ENCODE results near the gene ONECUT3.
A peak's percentile ranks its signal among the peaks of the same experiment; 100 is the strongest.

The ONECUT3 gene

DNA sequence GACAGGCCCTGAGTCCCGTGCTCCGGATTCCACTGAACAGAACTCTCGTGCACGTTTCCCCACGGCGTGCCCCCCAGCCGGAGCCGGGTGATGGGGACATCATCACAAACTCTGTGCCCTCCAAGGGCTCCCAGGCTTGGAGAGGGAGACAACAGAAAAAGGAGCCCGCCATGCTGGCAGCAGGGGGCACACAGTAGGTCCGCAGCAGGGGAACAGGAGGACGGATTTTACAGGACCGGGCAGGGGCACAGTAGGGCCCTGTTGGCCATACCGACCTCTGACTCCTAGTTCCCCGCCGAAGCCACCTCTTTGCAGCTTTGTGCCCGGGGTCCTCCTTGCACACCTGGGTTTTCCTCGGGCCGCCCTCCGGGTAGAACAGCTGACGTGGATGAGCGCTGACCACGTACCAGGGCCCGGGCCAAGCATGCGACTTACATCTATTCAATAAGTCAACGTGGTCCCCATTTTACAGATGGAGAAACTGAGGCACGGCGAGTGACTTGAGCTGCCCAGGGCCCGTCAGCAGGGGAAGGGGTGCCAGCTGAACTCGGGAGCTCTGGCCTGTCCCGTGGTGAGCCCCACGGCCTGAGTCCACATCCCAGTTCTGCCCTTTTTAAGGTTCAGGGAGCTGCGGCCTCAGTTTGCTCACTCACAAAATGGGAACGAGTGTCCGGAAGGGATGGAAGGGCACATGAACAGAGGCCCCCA, 10.2 kb upstream of the ONECUT3 start:
- DNase-seq: no peak

DNA sequence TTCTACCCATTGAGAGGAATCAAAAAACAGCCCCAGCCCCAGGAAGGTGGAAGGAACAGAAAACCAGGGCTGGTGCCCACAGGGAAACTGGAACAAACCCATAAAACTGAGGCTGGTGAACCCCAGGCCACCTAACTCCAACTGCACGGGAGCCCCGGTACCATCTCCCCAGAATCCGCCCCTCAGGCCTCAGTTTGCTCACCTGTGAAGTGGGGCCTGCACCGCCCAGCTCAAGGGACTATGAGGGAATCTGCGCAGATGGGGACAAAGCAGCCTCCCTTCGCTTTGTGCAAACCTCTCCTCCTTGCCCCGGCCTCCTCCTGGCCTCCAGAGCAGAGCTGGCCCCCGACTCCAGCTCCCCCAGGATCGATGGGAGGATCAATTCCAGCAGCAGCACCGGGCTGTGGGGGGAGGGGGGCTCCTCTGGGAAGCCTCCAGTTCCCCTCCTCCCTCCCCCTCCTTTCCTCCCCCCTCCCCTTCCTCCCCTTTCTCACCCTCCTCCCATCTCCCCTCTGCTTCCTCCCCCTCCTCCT, 9.1 kb upstream of the ONECUT3 start:
- DNase-seq: no peak

DNA sequence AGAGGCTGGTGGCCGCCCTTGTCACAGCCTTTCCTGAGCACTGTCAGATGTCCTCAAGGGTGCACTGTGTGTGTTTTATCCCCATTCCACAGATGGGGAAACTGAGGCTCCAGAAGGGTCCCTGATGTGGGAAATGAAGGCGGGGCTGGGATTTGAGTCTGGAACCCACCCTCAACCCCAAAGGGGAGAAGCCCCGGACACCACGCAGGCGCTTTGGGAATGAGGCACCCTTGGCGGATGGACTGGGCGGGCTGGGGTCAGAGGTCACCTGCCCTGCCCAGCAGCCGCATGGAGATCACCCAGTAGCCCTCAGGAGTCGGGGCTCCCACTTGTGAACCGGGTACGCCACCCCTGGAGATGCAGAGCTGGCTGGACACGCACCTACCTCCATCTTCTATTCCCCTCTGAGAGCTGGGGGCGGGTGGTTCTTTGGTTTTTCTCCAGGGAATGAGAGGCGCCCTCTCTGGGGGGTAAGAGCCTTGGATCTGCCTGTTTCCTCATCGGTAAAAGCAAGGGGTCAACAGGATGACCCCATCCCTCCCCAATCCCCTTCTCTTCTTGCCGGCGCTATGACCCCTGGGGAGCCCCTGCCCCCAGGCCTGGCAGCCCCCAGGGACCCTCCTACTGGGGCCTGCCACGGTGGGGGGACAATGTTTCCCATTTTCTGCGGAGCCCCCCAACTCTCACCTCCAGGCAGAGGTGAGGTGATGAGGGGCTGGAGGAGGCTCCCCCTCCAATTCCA, 8.3 kb upstream of the ONECUT3 start:
- DNase-seq: no peak

DNA sequence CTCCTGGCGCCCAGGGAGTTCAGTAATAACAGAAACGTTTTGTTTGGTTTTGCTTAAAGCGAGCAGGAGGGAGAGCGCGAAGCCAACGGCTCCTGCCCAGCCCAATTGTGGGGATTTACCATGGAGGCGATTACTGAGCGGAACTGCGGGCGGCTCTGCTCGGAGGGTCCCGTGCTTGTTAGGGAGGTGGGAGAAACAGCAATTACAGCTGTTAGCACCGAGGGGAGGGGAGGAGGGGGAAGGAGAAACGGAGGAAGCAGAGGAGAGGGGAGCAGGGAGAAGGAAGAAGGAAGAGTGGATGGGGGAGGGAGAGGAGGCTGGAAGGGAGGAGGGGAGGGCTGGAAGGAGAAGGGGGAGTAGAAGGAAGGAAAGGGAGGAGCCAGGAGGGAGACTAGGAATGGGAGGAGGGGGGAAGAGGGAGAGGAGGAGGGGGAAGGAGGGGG, 7.7 kb upstream of the ONECUT3 start:
- no peak for DNase-seq

DNA sequence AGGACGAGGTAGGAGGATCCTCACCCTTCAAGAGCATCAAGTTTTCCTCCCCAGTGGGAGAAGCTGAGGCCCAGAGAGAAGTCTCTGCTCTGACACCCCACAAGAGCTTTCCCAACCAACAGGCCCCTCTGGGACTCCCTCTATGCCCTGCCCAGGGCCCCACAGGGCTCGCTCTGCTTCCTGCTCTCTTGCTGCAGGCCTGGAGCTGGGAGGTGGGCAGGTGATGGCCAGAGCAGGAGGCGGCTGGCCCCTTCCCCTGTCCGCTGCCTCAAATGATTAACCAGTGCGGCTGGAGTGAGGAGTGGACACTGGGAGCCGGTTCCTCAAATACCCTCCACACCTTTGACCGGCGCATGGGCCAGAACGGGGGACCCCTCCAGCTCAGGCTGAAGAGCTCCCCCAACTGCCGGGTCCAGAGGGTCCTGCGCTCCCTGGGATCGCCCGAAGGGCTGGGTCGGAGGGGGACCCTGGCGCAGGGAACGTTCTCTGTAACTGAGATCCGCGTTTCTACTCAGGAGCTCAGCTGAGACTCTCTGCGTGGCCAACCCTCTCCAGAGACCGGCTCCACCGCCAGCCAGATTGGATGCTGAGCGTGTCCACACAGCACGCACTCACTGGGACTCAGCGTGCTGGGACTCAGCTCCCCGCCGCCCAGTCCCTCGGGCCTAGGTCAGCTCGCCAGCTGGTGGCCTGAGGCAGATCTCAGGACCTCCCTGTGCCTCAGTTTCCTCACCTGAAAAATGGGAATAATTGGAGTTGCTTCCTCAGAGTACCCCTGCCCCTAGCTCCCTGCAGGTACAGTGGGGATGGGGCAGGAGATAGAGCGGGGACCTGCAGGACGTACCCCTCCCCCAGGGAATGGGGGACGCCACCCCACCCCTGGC, 6.7 kb upstream of the ONECUT3 start:
- DNase-seq: no peak

DNA sequence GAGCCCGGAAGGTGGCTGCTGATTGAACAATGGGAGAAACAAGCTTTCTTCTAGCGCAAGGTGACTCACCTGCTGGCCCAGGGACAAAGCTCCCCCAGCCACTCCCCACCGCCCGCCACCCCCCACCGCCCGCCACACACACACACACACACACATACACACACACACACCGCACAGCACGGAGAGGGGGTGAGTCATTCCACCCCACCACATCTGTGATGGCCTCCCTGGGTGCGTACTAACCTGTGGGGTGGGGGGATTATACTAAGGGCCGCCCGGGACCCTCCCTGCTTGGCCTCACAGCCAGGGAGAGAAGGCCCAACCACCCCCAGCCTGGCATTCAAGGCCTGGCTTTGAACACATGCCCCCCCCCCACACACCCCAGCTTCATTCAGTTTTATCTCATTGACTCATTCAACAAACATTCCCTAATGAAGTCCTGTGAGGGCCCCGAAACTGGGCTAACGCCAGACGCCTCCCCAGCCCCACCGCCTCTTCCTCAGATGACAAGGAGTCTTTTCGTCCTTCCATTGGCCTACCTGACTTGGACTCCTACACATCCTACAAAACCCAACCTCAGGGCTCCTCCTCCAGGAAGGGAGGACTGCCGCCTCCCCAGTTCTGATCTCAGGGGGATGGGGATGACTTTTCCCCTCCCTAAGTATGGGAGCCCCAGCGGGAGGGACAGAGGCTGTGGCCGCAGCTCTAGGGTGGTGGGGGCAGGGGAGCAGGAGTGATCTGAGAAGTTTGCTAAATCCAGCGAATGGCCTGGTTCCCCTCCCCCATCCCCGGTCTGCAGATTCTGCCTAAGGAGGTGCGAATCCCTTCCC, 5.8 kb upstream of the ONECUT3 start:
- peak; percentile 6 for DNase-seq

DNA sequence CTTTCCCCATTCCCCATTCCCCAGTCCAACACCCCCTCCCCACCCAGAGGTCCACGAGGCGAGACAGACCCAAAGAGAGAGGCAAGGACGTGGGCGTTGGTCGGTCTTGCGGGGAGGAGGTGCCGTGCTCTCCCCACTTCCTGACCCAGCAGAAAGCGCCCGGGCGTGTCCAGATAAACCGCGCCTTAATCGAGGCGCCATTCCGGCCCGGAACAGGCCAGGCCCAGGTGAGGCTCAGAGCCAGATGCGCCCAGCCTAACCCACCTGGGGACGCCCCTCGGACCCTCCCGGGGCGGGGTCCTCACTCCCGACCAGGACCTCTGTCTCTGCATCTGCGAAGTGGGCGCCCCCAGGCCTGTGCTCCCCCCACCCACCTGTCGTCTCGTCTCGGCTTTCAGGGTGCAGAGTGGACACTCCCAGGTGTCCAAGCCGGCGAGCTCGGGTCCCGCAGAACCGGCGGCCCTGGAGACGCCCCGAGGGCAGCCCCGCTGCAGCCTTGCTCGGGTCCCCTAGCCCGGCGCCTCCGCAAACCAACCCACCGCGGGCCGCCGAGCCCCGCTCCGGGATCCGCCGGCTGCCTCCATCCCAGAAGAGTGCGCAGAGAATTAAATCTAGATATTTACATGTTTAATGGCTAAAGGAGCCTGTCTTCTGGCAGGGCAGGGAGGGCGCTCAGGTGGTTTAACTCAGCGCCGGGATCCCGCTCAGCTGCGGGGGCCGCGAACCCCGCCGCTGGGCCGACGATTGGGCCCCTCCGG, 5.0 kb upstream of the ONECUT3 start:
- no peak for DNase-seq

DNA sequence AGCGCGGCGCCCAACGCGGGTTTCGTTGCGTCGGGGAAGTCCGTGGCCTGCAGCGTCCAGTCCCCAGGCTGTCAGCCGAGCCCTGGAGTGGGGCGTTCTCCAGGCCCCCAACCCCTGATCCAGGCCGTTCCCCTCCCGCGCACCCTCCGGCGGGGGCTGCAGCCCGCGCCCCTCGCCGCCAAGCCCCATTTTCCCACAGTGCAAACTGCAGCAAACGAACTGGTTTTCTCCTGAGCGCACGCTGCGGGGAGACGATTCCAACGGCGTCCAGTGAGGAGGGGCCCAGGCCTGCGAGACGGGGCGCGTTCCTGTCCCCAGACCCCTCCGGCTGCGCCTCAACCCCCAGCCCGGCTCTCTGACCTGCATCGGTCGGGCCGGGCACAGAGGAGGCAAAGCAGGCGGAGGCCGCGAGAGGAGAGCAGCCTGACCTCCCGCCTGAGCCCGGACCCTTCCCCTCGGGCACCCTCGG, 4.4 kb upstream of the ONECUT3 start:
- DNase-seq: no peak

DNA sequence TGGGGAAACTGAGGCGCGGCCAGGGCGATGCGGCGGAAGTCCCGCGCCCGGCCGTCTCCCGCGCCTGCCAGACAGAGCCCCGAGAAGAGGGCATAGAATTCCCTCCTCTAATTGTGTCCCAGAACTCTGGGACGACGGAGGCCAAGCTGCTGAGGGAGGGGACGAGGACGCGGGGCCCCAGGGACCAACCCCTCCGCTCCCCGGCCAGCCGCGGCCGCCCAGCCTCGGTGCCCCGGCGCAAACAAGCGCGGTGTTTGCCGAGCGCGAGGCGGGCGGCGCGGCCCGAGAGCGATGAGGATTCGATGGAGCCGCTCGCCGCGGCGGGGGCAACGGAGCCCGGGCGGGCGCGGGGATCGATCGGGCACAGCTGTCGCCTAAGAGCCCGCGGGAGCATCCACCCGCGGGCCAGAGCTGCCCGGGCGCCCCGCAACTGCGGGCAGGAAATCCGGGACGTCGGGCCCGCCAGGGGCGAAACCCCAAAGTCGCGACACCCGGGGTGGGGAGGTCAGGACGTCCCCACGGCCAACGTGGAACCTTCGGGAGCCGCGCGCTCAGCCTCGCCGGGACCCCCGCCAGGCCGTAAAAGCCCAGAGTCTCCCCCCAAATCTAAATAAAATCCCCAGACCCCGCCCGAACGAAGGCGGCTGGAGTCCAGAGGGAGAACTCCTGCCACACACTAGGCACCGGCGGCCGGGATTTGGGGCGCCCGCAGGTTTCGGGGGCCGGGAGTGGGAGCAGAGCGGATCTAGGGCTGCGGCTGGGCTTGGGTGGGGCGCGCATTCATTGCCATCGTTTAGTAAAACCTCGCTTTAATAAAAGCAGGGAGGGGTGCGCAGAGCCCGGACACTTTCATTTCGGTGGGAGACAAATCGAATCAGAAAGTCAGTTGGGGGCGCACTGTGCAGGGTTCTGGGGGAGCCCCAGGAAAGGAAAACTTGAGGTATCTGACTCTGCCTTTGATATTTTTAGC, 3.6 kb upstream of the ONECUT3 start:
- DNase-seq: no peak

DNA sequence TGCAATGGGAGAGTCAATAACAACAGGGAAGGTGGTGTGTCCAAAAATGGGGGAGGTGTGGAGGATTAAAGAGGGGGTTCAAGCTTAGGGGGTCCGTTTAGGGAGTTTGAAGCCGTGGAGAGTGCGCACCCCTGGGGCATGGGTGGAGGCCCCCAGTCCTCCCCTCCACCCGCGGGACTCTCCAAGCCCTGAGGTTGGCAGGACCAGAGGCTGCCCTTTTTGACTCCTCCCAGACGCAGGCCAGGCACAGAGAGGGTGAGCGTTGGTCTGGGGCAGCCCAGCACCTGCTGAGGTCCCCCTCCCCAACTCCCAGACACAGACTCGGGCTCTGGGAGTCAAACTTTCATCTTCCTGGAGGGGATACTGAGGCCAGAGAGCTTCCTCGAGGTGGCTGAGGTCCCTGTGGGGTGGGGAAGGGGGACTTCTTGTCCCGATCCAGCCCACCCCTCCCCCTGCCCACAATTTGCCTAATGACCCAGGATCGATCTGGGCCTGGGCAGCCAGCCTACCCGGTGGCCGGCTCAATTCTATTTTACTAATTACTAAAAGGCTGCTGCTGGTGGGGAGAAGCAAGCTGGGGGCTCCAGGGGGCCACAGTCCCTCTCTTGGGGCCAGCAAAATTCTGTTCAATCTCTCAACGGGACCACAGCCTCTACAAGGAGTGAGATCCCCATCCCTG, 2.8 kb upstream of the ONECUT3 start:
- no peak for DNase-seq

DNA sequence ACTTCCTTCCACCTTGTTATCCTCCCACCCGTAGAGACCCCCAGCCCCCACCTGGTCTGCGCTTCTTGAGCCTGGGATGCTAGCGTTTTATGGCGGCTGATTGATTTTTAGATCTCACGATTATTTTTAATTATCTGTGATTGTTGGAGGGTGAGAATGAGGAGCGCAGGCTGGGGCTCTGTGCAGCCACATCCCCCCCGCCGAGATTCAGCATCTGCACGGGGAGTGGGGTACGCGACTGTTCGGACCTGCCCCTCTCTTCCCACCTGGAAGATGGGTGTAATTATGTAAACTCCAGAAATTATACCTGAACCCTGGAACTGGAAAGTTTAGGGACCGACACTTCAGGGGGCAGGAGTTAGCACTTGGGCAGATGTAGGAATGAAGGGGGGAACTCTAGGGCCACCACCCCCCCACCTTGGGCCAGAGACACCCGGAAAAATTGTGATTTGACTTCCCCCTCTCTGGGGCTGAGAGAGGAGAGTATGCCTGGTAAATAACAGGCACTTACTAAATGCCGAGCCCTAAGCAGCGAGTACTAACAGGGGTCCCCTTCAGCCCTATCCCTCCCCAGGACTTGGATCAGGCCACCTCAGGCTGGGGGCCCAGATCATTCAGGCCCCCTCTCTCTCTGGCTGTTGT, 1.8 kb upstream of the ONECUT3 start:
- DNase-seq: no peak

DNA sequence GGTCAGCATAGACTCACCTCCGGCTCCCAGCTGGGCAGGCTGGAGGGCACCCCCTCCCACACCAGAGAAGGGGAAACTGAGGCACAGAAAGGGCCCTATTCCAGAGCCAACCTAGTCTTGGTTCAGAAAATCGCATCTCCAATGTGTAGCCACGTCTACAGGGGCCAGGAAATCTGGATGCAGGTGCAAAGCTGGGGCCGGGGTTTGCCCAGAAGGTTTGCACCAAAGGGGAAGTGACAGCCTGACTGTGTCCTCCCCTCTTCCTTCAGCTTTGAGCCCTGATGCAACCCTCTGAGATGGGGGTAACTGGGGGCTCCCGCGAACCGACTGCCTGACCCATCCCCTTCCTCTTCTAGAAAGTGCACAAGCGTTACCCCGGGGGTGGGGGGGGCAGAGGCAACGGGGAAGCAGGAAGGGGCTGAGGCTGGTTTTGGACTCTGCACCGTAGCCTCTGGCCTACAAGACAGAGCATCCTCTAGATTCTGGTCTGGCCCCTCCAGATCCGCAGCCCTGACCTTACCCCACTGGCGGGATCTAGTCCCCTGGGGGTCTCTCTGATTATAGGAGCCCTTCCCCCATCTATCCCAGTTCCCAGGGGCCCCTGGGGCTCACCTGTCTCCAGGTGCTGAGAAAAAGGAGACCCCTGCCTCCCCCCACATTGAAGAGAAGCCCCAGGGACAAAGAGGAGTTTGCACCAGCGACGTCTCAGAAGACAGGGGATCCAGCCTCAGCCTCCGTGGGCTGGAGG, 1.1 kb upstream of the ONECUT3 start:
- DNase-seq: no peak

DNA sequence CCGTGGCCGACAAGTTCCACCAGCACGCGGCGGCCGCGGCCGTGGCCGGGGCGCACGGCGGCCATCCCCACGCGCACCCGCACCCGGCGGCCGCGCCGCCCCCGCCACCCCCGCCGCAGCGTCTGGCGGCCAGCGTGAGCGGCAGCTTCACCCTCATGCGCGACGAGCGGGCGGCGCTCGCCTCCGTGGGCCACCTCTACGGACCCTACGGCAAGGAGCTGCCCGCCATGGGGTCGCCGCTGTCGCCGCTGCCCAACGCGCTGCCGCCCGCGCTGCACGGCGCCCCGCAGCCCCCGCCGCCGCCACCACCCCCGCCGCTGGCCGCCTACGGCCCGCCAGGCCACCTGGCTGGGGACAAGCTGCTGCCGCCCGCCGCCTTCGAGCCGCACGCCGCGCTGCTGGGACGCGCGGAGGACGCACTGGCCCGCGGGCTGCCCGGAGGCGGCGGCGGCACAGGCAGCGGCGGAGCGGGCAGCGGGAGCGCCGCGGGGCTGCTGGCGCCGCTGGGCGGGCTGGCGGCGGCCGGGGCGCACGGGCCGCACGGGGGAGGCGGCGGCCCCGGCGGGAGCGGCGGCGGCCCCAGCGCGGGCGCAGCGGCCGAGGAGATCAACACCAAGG, 821 bp downstream of the ONECUT3 start:
- DNase-seq: no peak

DNA sequence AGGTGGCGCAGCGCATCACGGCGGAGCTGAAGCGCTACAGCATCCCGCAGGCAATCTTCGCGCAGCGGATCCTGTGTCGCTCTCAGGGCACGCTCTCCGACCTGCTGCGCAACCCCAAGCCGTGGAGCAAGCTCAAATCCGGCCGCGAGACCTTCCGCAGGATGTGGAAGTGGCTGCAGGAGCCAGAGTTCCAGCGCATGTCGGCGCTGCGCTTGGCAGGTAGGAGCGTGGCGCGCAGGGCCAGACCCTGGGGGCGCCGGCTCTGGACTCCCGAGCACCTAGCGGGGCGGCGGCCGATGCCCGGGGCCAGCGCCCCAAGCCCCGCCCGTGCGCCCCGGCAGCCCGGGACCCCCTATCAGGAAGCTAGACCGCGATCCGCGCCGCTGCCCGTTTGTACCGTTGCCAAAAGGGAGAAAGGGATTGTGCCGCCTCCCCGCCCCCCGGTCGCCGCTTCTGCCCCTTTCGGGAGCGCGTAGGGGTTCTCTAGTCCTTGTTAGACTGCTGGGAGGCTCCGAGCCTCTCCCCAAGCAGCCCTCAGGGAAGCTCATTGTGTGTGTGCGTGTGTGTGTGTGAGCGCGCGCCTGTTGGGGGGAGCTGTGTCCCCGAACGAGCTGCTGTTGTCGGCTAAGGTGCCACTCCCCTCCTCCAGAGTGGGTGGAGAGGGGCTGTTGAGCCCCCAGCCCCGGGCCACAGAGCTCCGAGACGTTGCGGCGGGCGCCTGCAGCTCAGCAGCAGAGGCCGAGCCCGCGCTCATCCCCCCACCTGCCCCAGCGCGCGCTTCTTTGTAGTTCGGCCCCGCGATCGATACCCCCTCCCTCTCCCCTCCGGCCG, 1.5 kb downstream of the ONECUT3 start:
- DNase-seq: no peak

DNA sequence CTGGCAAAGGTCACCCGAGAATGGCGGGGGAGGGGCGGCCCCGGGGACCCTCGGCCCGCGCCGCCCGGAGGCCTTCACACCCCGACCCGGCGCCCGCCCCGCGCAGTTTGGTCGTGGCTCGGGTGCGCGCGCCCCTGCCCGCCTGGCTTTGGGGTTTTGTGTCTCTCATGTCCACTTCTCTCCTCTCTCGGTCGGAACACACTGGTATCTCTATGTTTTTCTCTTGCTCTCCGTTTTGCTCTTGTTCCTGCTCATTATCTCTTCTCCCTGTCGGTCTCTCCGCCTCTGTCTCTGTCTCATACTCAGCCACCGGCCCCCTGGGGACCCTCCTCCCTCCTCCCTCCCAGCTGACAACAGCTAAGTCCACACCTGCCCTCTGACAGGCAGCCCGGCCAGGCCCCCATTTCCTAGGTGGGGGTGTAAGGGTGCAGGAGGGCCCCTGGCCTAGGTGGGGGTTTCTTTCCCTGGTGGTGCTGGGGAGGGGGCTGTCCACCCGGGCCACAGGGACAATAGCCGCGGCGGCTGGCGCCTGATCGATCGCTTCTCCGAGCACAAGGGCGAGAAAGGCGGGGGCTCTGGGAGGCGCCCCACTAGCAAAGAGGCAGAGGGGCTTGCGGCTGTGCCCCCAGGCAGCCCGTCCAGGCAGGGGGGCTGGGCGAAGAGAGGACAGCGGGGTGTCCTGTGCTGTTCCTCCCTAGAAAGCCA, 2.3 kb downstream of the ONECUT3 start:
- no peak for DNase-seq

DNA sequence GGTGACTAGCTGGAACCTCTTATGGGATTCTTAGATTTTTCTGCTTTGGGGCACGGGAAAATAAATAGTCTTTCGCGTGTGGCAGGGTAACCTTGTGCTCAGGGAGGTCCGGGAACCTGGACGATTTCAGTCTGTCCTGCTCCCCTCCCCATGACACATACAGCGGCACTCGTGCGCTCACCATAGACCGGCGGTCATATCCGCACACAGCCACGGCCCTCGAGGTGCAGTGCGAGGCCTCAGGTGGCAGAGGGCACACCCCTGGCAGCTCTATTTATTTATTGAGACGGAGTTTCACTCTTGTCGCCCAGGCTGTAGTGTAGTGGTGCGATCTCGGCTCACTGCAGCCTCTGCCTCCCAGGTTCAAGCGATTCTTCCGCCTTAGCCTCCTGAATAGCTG, 3.0 kb downstream of the ONECUT3 start:
- DNase-seq: no peak
